Stomach (tissue), 9 donors: ENCODE measurements around the gene FUT8. TPM values are rescaled to one million over a fixed set of nuclear protein-coding genes. Genes with fewer than 3 reads are reported as not detected.
A peak's percentile ranks its signal among the peaks of the same experiment; 100 is the strongest.

Source experiments
- DNase-seq, 2 donors: peaks; one replicate each; pipeline versions ENCODE4 v3.0.0 to v3.0.0-alpha.2; 2013 to 2019
- H3K27ac ChIP-seq, 5 donors: fragments of 200-600 bp in 4 of 5; sonication (generic) in 4 of 5; one replicate each; pipeline ENCODE4 v1.5.1; 2013 to 2019; ENCODE audit warnings: mild to moderate bottlenecking in 1 of 5, moderate library complexity in 1 of 5
- H3K27me3 ChIP-seq, 3 donors: fragments of 200-600 bp; sonication (generic); one replicate each; pipeline ENCODE4 v1.5.1; 2017 to 2019; ENCODE audit warnings: mixed run types in 1 of 3
- H3K36me3 ChIP-seq, 4 donors: fragments of 200-600 bp; sonication (generic); 1 replicate in 3 of 4; 2 replicates in 1 of 4; pipeline ENCODE4 v1.5.1; 2016 to 2019
- H3K4me1 ChIP-seq, 4 donors: fragments of 200-600 bp; sonication (generic); one replicate each; pipeline ENCODE4 v1.5.1; 2016 to 2019
- H3K4me3 ChIP-seq, 4 donors: fragments of 200-600 bp; sonication (generic) in 3 of 4; one replicate each; pipeline ENCODE4 v1.5.1; 2016 to 2019; ENCODE audit warnings: mild to moderate bottlenecking in 1 of 4
- H3K9me3 ChIP-seq, 4 donors: fragments of 200-600 bp; sonication (generic); one replicate each; pipeline ENCODE4 v1.5.1; 2016 to 2019
- EP300 ChIP-seq: sonication (generic); formaldehyde crosslinking; IDR thresholded peaks from one replicate; pipeline ENCODE4 v1.6.1; 2017; ENCODE audit warnings: antibody characterized with exemption
- POLR2A ChIP-seq, 4 donors: fragments of 450-650 bp; IDR thresholded peaks; one replicate each; pipeline ENCODE4 v1.6.1; 2016; ENCODE audit warnings: antibody characterized with exemption in 4 of 4, control low read depth in 2 of 4, mild to moderate bottlenecking in 1 of 4, moderate library complexity in 1 of 4
- POLR2AphosphoS5 ChIP-seq, 3 donors: sonication (generic); formaldehyde crosslinking; IDR thresholded peaks; one replicate each; pipeline ENCODE4 v1.6.1; 2016; ENCODE audit warnings: antibody characterized with exemption in 3 of 3
- WGBS, 5 donors: extraction: QIAGEN DNeasy Blood & Tissue Kit in 3 of 5; methylation state at CpG; one replicate each; pipeline versions ENCODE4 v1.1.5 to v1.1.7; 2013 to 2018; 5-methylcytosine and 5-hydroxymethylcytosine counted together
- intact Hi-C: fragments of 100-400 bp; cut with DNase I; formaldehyde crosslinking; loops from one replicate; pipeline ENCODE4 v1.15.1; 2023; ENCODE audit warnings: low total_unique reads
- polyA plus RNA-seq, 3 donors: library from polyadenylated mRNA; stranded (reverse); fragments of 200-250 nt; gene quantifications; one replicate each; pipeline ENCODE4 v1.2.3, GENCODE V29; 2013
- total RNA-seq, 5 donors: library from RNA; depleted of rRNA; stranded (reverse); fragments of >200 nt; gene quantifications; one replicate each; pipeline versions ENCODE4 v1.1.0 to v1.2.3, GENCODE V29; 2014 to 2016
- TF ChIP-seq, protein P1 (sequence below), 7 experiments: fragments of 450-650 bp in 4 of 7; fragments of 200-600 bp in 3 of 7; sonication (generic) in 3 of 7; IDR thresholded peaks; one replicate each; pipeline ENCODE4 v1.5.1; 2016 to 2019; ENCODE audit warnings: antibody characterized with exemption in 7 of 7, control low read depth in 2 of 7, mild to moderate bottlenecking in 1 of 7
- donor health status: healthy with polysubstance abuse.
- donor health status: Bipolar disorder and iron deficiency.
- donor health status: healthy.

FUT8 gene
- total and polyA plus RNA-seq, 8 donors = 17.4 to 175 (median 36.7) TPM

DNA sequence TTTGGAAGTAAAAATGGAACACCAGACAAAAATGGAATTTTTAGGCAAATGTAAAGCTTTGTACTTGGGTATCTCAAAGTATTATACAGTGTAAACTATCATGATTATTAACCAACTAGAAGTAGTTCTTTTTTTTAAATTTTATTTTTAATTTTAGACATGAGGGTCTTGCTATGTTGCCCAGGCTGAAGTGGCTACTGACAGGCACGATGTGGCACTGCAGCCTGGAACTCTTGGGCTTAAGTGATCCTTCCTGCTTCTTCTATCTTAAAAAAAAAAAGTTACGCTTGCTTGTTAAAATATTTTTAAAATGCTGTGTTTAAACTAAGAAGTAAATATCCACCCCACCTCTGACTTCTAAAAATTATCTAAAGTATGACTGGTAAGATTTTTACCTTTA is 1.9 kb upstream of the FUT8 start:
- Histone ChIP-seq H3K4me1 (peaks cover 0 to 37% (median 24%) of the 10 kb centered on the region in 4 donors), H3K9me3 (no peaks in the 10 kb centered on the region), H3K4me3 (peak overlapping the region in 1 of 4 donors; percentile 85), H3K36me3 (no peaks in the 10 kb centered on the region), H3K27ac (peak overlapping the region in 4 of 5 donors; percentile 94 to 98 (median 96)), H3K27me3 (no peaks in the 10 kb centered on the region)
- 77 to 88% (median 79%) methylated on average over 2 of the region's 2 CpGs for WGBS, 5 donors
- TF ChIP-seq POLR2A (IDR thresholded peaks at IDR 0.05) (no peak), POLR2AphosphoS5 (IDR thresholded peaks at IDR 0.05) (no peak), EP300 (no peak)
- TF ChIP-seq, protein P1, sequence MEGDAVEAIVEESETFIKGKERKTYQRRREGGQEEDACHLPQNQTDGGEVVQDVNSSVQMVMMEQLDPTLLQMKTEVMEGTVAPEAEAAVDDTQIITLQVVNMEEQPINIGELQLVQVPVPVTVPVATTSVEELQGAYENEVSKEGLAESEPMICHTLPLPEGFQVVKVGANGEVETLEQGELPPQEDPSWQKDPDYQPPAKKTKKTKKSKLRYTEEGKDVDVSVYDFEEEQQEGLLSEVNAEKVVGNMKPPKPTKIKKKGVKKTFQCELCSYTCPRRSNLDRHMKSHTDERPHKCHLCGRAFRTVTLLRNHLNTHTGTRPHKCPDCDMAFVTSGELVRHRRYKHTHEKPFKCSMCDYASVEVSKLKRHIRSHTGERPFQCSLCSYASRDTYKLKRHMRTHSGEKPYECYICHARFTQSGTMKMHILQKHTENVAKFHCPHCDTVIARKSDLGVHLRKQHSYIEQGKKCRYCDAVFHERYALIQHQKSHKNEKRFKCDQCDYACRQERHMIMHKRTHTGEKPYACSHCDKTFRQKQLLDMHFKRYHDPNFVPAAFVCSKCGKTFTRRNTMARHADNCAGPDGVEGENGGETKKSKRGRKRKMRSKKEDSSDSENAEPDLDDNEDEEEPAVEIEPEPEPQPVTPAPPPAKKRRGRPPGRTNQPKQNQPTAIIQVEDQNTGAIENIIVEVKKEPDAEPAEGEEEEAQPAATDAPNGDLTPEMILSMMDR (IDR thresholded peaks at IDR 0.05) = no peak
- intact Hi-C loops = loop anchor here (5.0 kb wide), 1 partner anchor 417 kb away; no protein-coding TSS in a partner anchor
- no peak for DNase-seq

DNA sequence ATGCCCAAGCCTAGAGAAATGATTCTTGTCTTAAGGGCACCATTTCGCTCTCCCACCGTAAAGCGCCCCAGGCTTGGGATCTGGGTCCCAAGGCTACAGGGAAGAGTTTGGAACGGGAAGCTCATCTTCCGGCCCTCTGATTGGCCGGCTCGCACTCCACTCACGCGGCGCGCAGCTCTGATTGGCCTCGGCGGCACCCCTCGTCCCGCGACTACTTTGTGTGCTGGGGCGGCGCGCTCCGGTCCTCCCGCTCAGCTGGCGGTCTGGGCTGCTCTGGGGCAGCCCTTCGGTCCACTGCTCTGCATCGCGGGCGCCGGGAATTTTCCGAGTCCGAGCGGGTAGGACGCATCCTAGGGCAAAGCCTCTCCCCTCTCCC is 886 bp upstream of the FUT8 start:
- no peaks in the 10 kb centered on the region for H3K9me3 ChIP-seq
- intact Hi-C loops = loop anchor here (5.0 kb wide), 1 partner anchor 416 kb away; no protein-coding TSS in a partner anchor
- TF ChIP-seq POLR2AphosphoS5 (IDR thresholded peaks at IDR 0.05) (peak; percentile 65 to 96 (median 88)), EP300 (no peak), POLR2A (IDR thresholded peaks at IDR 0.05) (peak in 2 of 4 donors; percentile 28 to 41)
- no peaks in the 10 kb centered on the region for H3K36me3 ChIP-seq
- H3K27me3 ChIP-seq = no peaks in the 10 kb centered on the region
- H3K4me3 ChIP-seq = peak overlapping the region; percentile 85 to 98 (median 95)
- peak; percentile 94 to 97 for DNase-seq
- H3K4me1 ChIP-seq = peaks cover 0 to 45% (median 27%) of the 10 kb centered on the region in 4 donors
- H3K27ac ChIP-seq = peak overlapping the region; percentile 89 to 98 (median 96)
- 0 to 1% (median 0%) methylated on average over 19 to 31 of the region's 31 CpGs for WGBS, 5 donors

DNA sequence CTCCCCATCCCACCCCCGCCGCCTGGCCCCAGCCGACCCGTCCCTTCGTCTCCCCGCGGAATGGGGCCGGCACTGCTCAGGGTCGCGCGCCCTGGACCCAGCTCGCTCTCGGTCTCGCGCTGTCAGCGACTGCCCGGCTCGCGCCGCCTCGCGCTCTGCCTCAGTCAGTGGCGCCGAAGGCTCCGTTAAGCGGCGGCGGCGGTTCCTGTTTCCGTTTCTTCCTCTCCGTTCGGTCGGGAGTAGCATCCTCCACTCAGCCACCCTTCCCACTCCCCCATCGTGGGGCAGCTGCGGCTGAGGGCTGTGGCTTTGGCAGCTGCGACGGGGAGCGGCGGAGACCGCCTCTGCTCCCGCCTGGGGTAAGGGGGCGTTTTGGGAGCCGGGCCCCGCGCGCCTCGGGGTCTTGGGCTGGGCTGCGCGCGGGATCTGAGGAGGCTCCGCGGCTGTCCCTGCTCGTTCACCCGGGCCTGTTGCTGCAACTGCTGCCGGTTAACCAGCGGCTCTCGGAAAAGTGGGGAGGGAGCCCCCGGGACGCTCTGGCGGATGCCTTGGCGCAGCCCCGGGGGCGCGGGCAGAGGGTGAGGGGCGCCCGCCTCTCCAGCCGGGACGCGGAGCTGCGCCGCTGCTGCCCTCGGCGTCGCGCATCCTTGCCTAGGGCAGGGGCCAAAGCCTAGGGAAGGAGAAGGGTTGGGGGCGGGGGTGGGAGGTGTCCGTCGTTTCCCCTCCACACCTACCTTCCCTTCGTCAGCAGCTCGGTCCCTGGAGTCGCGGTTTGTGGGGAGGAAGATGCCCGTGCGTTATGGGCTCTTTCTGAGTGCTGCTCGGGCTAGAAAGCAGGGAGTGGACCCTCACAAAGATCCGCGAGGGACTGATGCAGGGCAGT is 567 bp downstream of the FUT8 start:
- Histone ChIP-seq H3K9me3 (no peaks in the 10 kb centered on the region), H3K36me3 (no peaks in the 10 kb centered on the region), H3K4me1 (peaks cover 0 to 60% (median 27%) of the 10 kb centered on the region in 4 donors), H3K27ac (peak overlapping the region; percentile 89 to 98 (median 96)), H3K27me3 (no peaks in the 10 kb centered on the region), H3K4me3 (peak overlapping the region; percentile 85 to 98 (median 95))
- peak in 1 of 2 donors; percentile 74 for DNase-seq
- intact Hi-C loops = loop anchor here (5.0 kb wide), 1 partner anchor 414 kb away; no protein-coding TSS in a partner anchor
- TF ChIP-seq EP300 = no peak
- TF ChIP-seq POLR2AphosphoS5 (IDR thresholded peaks at IDR 0.05) = peak in 1 of 3 donors; percentile 10
- TF ChIP-seq POLR2A (IDR thresholded peaks at IDR 0.05) = no peak
- TF ChIP-seq, protein P1 (IDR thresholded peaks at IDR 0.05) = no peak
- 0 to 1% (median 0%) methylated on average over 16 to 87 of the region's 87 CpGs for WGBS, 5 donors

GRCh38 chr14:65413739-65414045 is 1.2 kb downstream of the FUT8 start:
- Histone ChIP-seq H3K9me3 (no peaks in the 10 kb centered on the region), H3K4me3 (peak overlapping the region; percentile 85 to 98 (median 95)), H3K4me1 (peaks cover 0 to 63% (median 27%) of the 10 kb centered on the region in 4 donors), H3K27ac (peak overlapping the region; percentile 89 to 98 (median 96)), H3K36me3 (no peaks in the 10 kb centered on the region), H3K27me3 (no peaks in the 10 kb centered on the region)
- WGBS, 5 donors = 5 to 11% (median 8%) methylated on average over 6 of the region's 6 CpGs
- intact Hi-C loops = loop anchor here (5.0 kb wide), 1 partner anchor 414 kb away; no protein-coding TSS in a partner anchor
- no peak for DNase-seq
- no peak for TF ChIP-seq EP300
- TF ChIP-seq, protein P1 (IDR thresholded peaks at IDR 0.05) = no peak
- no peak for TF ChIP-seq POLR2AphosphoS5 (IDR thresholded peaks at IDR 0.05)
- TF ChIP-seq POLR2A (IDR thresholded peaks at IDR 0.05) = no peak
